Endothelial cell of umbilical vein (primary cell): ENCODE data around the gene XAGE2. TPM values are rescaled to one million over a fixed set of nuclear protein-coding genes. Genes with fewer than 3 reads are reported as not detected.

Experiments
- BruUV-seq: library from RNA; stranded (reverse); fragments of 400-500 nt; replicated peaks from 2 replicates; lab custom pipeline; 2021; lab: Mats Ljungman, UMichigan
- CTCF ChIA-PET: fragments of 300-600, 350-600 bp; sonication (Branson Sonifier 250); formaldehyde crosslinking; loops from one replicate; lab custom pipeline; 2021; ENCODE audit warnings: antibody characterized with exemption, inconsistent platforms; lab: Charles Lee
- POLR2A ChIA-PET: fragments of 300-600, 350-600 bp; sonication (Branson Sonifier 250); formaldehyde crosslinking; loops from one replicate; lab custom pipeline; 2021; ENCODE audit warnings: antibody characterized with exemption, inconsistent platforms; lab: Charles Lee
- DNase-seq: peaks from one replicate; pipeline ENCODE4 v3.0.0-alpha.2; 2011; ENCODE audit warnings: low read depth, low spot score
- FAIRE-seq: peaks from 2 replicates; lab custom pipeline; 2011; peaks lifted over from hg19 to GRCh38; lab: Jason Lieb, UNC
- H2AFZ ChIP-seq: 2 replicates; pipeline ENCODE4 v1.6.0; 2012; ENCODE audit warnings: low read depth, low read length, control low read depth, inconsistent platforms
- H3K27ac ChIP-seq: 2 replicates; pipeline ENCODE4 v1.5.1; 2011; ENCODE audit warnings: low read depth, mild to moderate bottlenecking, control low read depth, low read length, moderate library complexity; ENCODE audit not compliant: insufficient read depth
- H3K27me3 ChIP-seq, 2 experiments: 2 replicates each; pipeline versions ENCODE4 v1.6.0 to v1.6.1; 2011; ENCODE audit warnings: low read length in 2 of 2, mixed read lengths in 1 of 2; ENCODE audit not compliant: control insufficient read depth in 2 of 2, insufficient read depth in 2 of 2
- H3K36me3 ChIP-seq, 2 experiments: 2 replicates in 1 of 2; 3 replicates in 1 of 2; pipeline ENCODE4 v1.5.1; 2011; ENCODE audit warnings: low read length in 2 of 2, mild to moderate bottlenecking in 1 of 2, moderate library complexity in 1 of 2; ENCODE audit not compliant: control insufficient read depth in 2 of 2, insufficient read depth in 2 of 2; ENCODE audit errors: extremely low read depth in 1 of 2
- H3K4me1 ChIP-seq: 3 replicates; pipeline ENCODE4 v1.5.1; 2011; ENCODE audit warnings: mild to moderate bottlenecking, low read length; ENCODE audit not compliant: control insufficient read depth, insufficient read depth; ENCODE audit errors: extremely low read depth
- H3K4me2 ChIP-seq: 2 replicates; pipeline ENCODE4 v1.6.1; 2011; ENCODE audit warnings: low read length, control low read depth, mixed read lengths; ENCODE audit not compliant: insufficient read depth
- H3K4me3 ChIP-seq, 3 experiments: fragments of 200-600 bp in 1 of 3; sonication (generic), shearing (Covaris generic) in 1 of 3; replicated peaks in 1 of 3; 2 replicates each; pipeline ENCODE4 v1.5.1; 2011 to 2016; ENCODE audit warnings: control low read depth in 3 of 3, low read length in 3 of 3, mild to moderate bottlenecking in 2 of 3, inconsistent platforms in 1 of 3, low read depth in 1 of 3, moderate library complexity in 1 of 3; ENCODE audit not compliant: insufficient read depth in 1 of 3
- H3K79me2 ChIP-seq: 2 replicates; pipeline ENCODE4 v1.6.0; 2012; ENCODE audit warnings: low read length, inconsistent platforms; ENCODE audit not compliant: control insufficient read depth, insufficient read depth
- H3K9ac ChIP-seq: replicated peaks from 2 replicates; pipeline ENCODE3; 2011; ENCODE audit warnings: low read length, control low read depth; ENCODE audit not compliant: insufficient read depth; ENCODE audit errors: extremely low read depth
- H3K9me1 ChIP-seq: replicated peaks from 3 replicates; pipeline ENCODE4 v1.6.0; 2011; ENCODE audit warnings: mild to moderate bottlenecking, low read length; ENCODE audit not compliant: control insufficient read depth, insufficient read depth; ENCODE audit errors: extremely low read depth
- H3K9me3 ChIP-seq: replicated peaks from 2 replicates; pipeline ENCODE4 v1.5.1; 2012; ENCODE audit warnings: low read length, inconsistent platforms; ENCODE audit not compliant: control insufficient read depth, insufficient read depth
- H4K20me1 ChIP-seq: replicated peaks from 2 replicates; pipeline ENCODE3; 2011; ENCODE audit warnings: mild to moderate bottlenecking, low read length; ENCODE audit not compliant: control insufficient read depth, insufficient read depth; ENCODE audit errors: extremely low read depth
- CTCF ChIP-seq, 2 donors: IDR thresholded peaks; 1 replicate in 1 of 2; 2 replicates in 1 of 2; pipeline ENCODE4 v1.5.1; 2011; ENCODE audit warnings: low read length in 2 of 2, mild to moderate bottlenecking in 2 of 2, moderate library complexity in 2 of 2, control low read depth in 1 of 2, inconsistent platforms in 1 of 2, low read depth in 1 of 2; ENCODE audit not compliant: insufficient read depth in 1 of 2; ENCODE audit errors: extremely low read depth in 1 of 2
- EZH2 ChIP-seq: IDR thresholded peaks from 2 replicates; pipeline ENCODE4 v1.6.1; 2012; ENCODE audit warnings: borderline replicate concordance, low read depth, mild to moderate bottlenecking, moderate library complexity, low read length, inconsistent platforms; ENCODE audit not compliant: severe bottlenecking
- FOS ChIP-seq: IDR thresholded peaks from 2 replicates; pipeline ENCODE4 v1.6.1; 2011; ENCODE audit warnings: mild to moderate bottlenecking, low read length, moderate library complexity, borderline replicate concordance; ENCODE audit not compliant: insufficient read depth
- GATA2 ChIP-seq: IDR thresholded peaks from 2 replicates; pipeline ENCODE4 v1.7.0; 2011; ENCODE audit warnings: low read depth, mild to moderate bottlenecking, moderate library complexity, mixed read lengths, low read length; ENCODE audit not compliant: insufficient read length, insufficient read depth
- JUN ChIP-seq: IDR thresholded peaks from 2 replicates; pipeline ENCODE4 v1.6.1; 2011; ENCODE audit warnings: borderline replicate concordance, low read depth; ENCODE audit not compliant: insufficient read length, insufficient read depth
- MYC ChIP-seq: IDR thresholded peaks from one replicate; pipeline ENCODE4 v1.6.1; 2011; ENCODE audit warnings: mild to moderate bottlenecking, low read depth, low read length
- POLR2A ChIP-seq: IDR thresholded peaks from 2 replicates; pipeline ENCODE4 v1.6.1; 2012; ENCODE audit warnings: low read depth, mild to moderate bottlenecking, control low read depth, low read length
- POLR2AphosphoS5 ChIP-seq: IDR thresholded peaks from 2 replicates; pipeline ENCODE4 v1.6.1; 2012; ENCODE audit warnings: low read depth, mild to moderate bottlenecking, control low read depth, low read length, moderate library complexity; ENCODE audit not compliant: insufficient read depth
- dilution Hi-C: fragments of 300-500 bp; cut with MboI; formaldehyde crosslinking; loops from one replicate; pipeline ENCODE4 v1.15.0; 2019; ENCODE audit warnings: low sequenced_read_pairs; ENCODE audit not compliant: extremely low pct_ligation_motif_present
- intact Hi-C: fragments of 100-400 bp; cut with micrococcal nuclease; formaldehyde crosslinking; loops from one replicate; pipeline ENCODE4 v1.10.0; 2022
- polyA plus RNA-seq, 4 experiments: library from polyadenylated mRNA; depleted of rRNA in 3 of 4; stranded (reverse) in 3 of 4; unstranded in 1 of 4; fragments of >200 nt; gene quantifications; 2 replicates each; pipeline versions ENCODE4 v1.2.1 to v1.2.3, GENCODE V29; 2011 to 2012; ENCODE audit warnings: missing spikeins in 1 of 4
- total RNA-seq: library from RNA; stranded (reverse); gene quantifications from 2 replicates; pipeline ENCODE4 v1.2.3, GENCODE V29; 2021
- TF ChIP-seq, protein P1 (sequence below): IDR thresholded peaks from 2 replicates; pipeline ENCODE4 v1.6.1; 2011; ENCODE audit not compliant: insufficient read depth, insufficient read length

Gene XAGE2
- total and polyA plus RNA-seq, 2 donors (not counting 3 experiments of a cell fraction or from before 2014, with no cell fraction given): not detected

- FAIRE-seq: no peak
- dilution Hi-C loops (no loop called here), intact Hi-C loops (no loop called here)
- BruUV-seq: no TSS peak
- Histone ChIP-seq H3K4me3 (no peak overlapping the region), H2AFZ (no peak overlapping the region), H3K4me1 (no peaks in the 10 kb centered on the region), H3K27ac (no peak overlapping the region), H3K9ac (no peak overlapping the region), H3K9me3 (no peaks in the 10 kb centered on the region), H3K79me2 (no peaks in the 10 kb centered on the region), H3K9me1 (no peaks in the 10 kb centered on the region), H3K36me3 (no peaks in the 10 kb centered on the region), H4K20me1 (no peaks in the 10 kb centered on the region), H3K4me2 (no peak overlapping the region), H3K27me3 (no peaks in the 10 kb centered on the region)
- ChIA-PET CTCF (no interaction called here), POLR2A (no interaction called here)
- no peak for TF ChIP-seq CTCF (IDR thresholded peaks at IDR 0.05; ENCODE audit: extremely low read depth in 1 of 2, insufficient read depth in 1 of 2, low read depth in 1 of 2, low read length in 2 of 2)
- TF ChIP-seq, protein P1, sequence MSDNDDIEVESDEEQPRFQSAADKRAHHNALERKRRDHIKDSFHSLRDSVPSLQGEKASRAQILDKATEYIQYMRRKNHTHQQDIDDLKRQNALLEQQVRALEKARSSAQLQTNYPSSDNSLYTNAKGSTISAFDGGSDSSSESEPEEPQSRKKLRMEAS: no peak
- no peak for TF ChIP-seq POLR2A
- TF ChIP-seq POLR2AphosphoS5: no peak
- DNase-seq: no peak
Observed at GRCh38 chrX:52416816-52417215, 48.0 kb downstream of the XAGE2 start.

DNA sequence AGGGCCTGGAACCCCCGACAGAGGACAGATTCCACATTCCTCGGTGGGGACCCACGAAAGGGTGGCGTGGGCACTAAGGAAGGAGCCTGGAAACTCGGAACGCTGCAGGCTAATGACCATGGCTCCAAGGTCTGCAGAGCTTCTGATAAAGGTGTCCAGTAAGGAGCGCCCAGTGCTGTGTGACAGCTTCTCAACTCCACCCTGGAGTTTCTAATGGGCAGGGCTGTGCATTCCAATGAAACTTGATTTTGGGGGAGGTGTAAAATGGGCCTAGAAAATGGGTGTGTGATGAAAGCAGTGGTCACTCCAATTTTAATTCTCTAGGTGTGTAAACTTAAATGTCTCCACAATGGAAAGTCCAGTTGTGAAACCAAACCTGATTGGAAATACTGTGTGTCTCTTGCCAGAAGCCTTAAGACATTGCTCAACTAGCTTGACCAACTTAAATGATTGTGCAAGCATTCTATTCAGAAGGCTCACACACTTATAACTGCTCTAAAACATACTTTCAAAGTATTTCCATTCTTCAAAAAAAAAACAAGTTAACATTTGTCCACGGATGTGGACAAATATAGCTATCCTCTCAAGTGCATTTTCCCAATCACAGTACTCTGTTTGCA lies 52.1 kb downstream of the XAGE2 start:
- Histone ChIP-seq H3K36me3 (no peaks in the 10 kb centered on the region), H3K79me2 (no peaks in the 10 kb centered on the region), H3K4me1 (no peaks in the 10 kb centered on the region), H3K9ac (no peak overlapping the region), H3K9me1 (no peaks in the 10 kb centered on the region), H3K4me3 (no peak overlapping the region), H3K4me2 (no peak overlapping the region), H3K27me3 (no peaks in the 10 kb centered on the region), H4K20me1 (no peaks in the 10 kb centered on the region), H3K9me3 (no peaks in the 10 kb centered on the region), H3K27ac (no peak overlapping the region), H2AFZ (no peak overlapping the region)
- no peak for TF ChIP-seq JUN
- no peak for TF ChIP-seq EZH2
- TF ChIP-seq POLR2AphosphoS5: no peak
- no peak for TF ChIP-seq FOS
- no peak for TF ChIP-seq POLR2A
- TF ChIP-seq CTCF (IDR thresholded peaks at IDR 0.05; ENCODE audit: extremely low read depth in 1 of 2, insufficient read depth in 1 of 2, low read depth in 1 of 2, low read length in 2 of 2): no peak
- no peak for TF ChIP-seq GATA2
- TF ChIP-seq, protein P1: no peak
- TF ChIP-seq MYC: no peak
- POLR2A ChIA-PET: no interaction called here
- DNase-seq (no peak), FAIRE-seq (no peak)
- dilution Hi-C loops (no loop called here), intact Hi-C loops (no loop called here)
- no TSS peak for BruUV-seq
- CTCF ChIA-PET: no interaction called here
